NCI-H146 (cell line): ENCODE data around the gene C10orf71.

Experiments used
- DNase-seq: peaks from one replicate; lab custom pipeline; 2025; lab: John Stamatoyannopoulos, UW

Gene C10orf71

GRCh38 chr10:49318755-49319154 lies 19.8 kb downstream of the C10orf71 start:
- no peak for DNase-seq

- DNase-seq: no peak
Measured at GRCh38 chr10:49319206-49319605, 20.2 kb downstream of the C10orf71 start.

GRCh38 chr10:49320191-49320590 lies 21.2 kb downstream of the C10orf71 start:
- no peak for DNase-seq

- DNase-seq: no peak
Measured at GRCh38 chr10:49321021-49321420, 22.1 kb downstream of the C10orf71 start.

- no peak for DNase-seq
Measured at GRCh38 chr10:49322371-49323170, 23.6 kb downstream of the C10orf71 start.

GRCh38 chr10:49323171-49323895 lies 24.4 kb downstream of the C10orf71 start:
- DNase-seq: no peak

GRCh38 chr10:49323896-49324270 lies 24.9 kb downstream of the C10orf71 start:
- no peak for DNase-seq

- no peak for DNase-seq
Measured at GRCh38 chr10:49324711-49325110, 25.7 kb downstream of the C10orf71 start.

- DNase-seq: no peak
Measured at GRCh38 chr10:49325131-49325915, 26.4 kb downstream of the C10orf71 start.

- DNase-seq: no peak
Measured at GRCh38 chr10:49325916-49326783, 27.2 kb downstream of the C10orf71 start.

GRCh38 chr10:49327036-49327813 lies 28.3 kb downstream of the C10orf71 start:
- no peak for DNase-seq

- no peak for DNase-seq
Measured at GRCh38 chr10:49328401-49329145, 29.6 kb downstream of the C10orf71 start.

GRCh38 chr10:49329146-49329505 lies 30.2 kb downstream of the C10orf71 start:
- no peak for DNase-seq

- DNase-seq: no peak
Measured at GRCh38 chr10:49330127-49330665, 31.2 kb downstream of the C10orf71 start.

GRCh38 chr10:49331431-49331830 lies 32.5 kb downstream of the C10orf71 start:
- DNase-seq: no peak

- DNase-seq: no peak
Measured at GRCh38 chr10:49332333-49332732, 33.4 kb downstream of the C10orf71 start.

GRCh38 chr10:49332768-49333167 lies 33.8 kb downstream of the C10orf71 start:
- no peak for DNase-seq

GRCh38 chr10:49333192-49333591 lies 34.2 kb downstream of the C10orf71 start:
- no peak for DNase-seq

- no peak for DNase-seq
Measured at GRCh38 chr10:49334964-49335363, 36.0 kb downstream of the C10orf71 start.
